ACHN (cell line): Measurements from ENCODE around the gene DNAH14.

Experiments used
- DNase-seq: peaks from one replicate; pipeline ENCODE4 v3.0.0-alpha.2; 2015
- in situ Hi-C: cut with HindIII; loops from 2 replicates; pipeline ENCODE4 v1.10.0; 2017; ENCODE audit warnings: low sequenced_read_pairs, low pct_ligation_motif_present, low pct_unique_long_range_greater_than_20kb

DNAH14 gene

GRCh38 chr1:225445639-225446594 lies 516.4 kb downstream of the DNAH14 start:
- peak; percentile 81 for DNase-seq

GRCh38 chr1:225446595-225446960 lies 517.1 kb downstream of the DNAH14 start:
- in situ Hi-C loops = no loop called here
- DNase-seq = no peak

More at GRCh38 chr1:225445639-225446594, 516.4 kb downstream of the DNAH14 start:
- in situ Hi-C loops = no loop called here

- in situ Hi-C loops = no loop called here
- DNase-seq = no peak
Measured at GRCh38 chr1:225446981-225447615, 517.6 kb downstream of the DNAH14 start.

GRCh38 chr1:225447650-225448089 lies 518.2 kb downstream of the DNAH14 start:
- DNase-seq = no peak
- in situ Hi-C loops = no loop called here

DNA sequence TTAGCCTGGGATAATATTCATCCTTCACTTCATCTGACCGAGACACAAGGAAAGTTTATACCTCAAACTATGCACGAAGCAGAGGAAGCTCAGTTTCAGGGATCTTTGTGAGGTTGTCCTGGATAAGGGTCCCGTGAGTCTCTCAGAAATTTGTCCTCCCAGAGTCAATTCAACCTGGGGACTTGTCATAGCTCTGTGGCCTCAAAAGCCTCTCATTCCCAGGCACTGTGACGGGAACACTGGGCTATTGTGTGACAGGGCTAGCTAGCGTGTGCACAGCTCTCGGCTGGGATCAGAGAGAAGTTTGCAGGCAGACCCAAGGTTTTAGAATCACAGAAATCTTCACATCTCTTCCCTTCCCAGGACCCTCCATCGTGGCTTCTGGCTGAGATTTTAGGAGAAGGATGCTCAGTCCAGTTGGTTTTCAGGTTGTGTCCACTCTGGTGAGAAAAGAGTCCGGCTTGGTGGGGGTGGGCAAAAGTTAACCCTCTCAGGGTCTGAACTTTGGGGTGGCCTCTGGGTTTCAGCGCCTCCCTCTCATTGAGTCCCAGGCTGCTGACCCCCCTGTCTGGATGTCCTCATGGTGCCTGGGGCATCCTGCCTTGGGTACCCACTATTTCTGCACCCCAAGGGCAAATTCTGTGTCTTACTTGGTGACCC lies 518.8 kb downstream of the DNAH14 start:
- DNase-seq = no peak
- in situ Hi-C loops = no loop called here
